Neural cell (in vitro differentiated cells): ENCODE results near the gene GOSR1. TPM values are rescaled to one million over a fixed set of nuclear protein-coding genes. Genes with fewer than 3 reads are reported as not detected.

Experiments used
- H2AFZ ChIP-seq: fragments of 200-600, 300-800 bp; sonication (generic), shearing (Covaris generic); 2 replicates; pipeline ENCODE4 v1.6.0; 2014; ENCODE audit warnings: low read depth, mild to moderate bottlenecking, antibody characterized with exemption, low read length, moderate library complexity
- H3F3A ChIP-seq: fragments of 200-600 bp; shearing (Covaris generic); 2 replicates; pipeline ENCODE4 v1.6.1; 2016; ENCODE audit warnings: mild to moderate bottlenecking, moderate library complexity, mixed read lengths, antibody characterized with exemption, low read length; ENCODE audit not compliant: insufficient read depth, poor library complexity, severe bottlenecking
- H3K27ac ChIP-seq: fragments of 200-600, 300-800 bp; sonication (generic), shearing (Covaris generic); 2 replicates; pipeline ENCODE4 v1.5.1; 2014; ENCODE audit warnings: mild to moderate bottlenecking, low read length, moderate library complexity
- H3K27me3 ChIP-seq: fragments of 300-800, 200-600 bp; sonication (generic), shearing (Covaris generic); 2 replicates; pipeline ENCODE4 v1.6.0; 2014; ENCODE audit warnings: mild to moderate bottlenecking, low read depth, low read length, moderate library complexity; ENCODE audit not compliant: insufficient read depth
- H3K36me3 ChIP-seq: fragments of 300-800, 200-600 bp; sonication (generic), shearing (Covaris generic); 2 replicates; pipeline ENCODE4 v1.5.1; 2014; ENCODE audit warnings: mild to moderate bottlenecking, antibody characterized with exemption, low read length, moderate library complexity; ENCODE audit not compliant: insufficient read depth
- H3K4me2 ChIP-seq: fragments of 300-800, 200-600 bp; sonication (generic), shearing (Covaris generic); 2 replicates; pipeline ENCODE4 v1.6.0; 2014; ENCODE audit warnings: mild to moderate bottlenecking, low read length
- H3K4me3 ChIP-seq: fragments of 300-800, 200-600 bp; sonication (generic), shearing (Covaris generic); 2 replicates; pipeline ENCODE4 v1.5.1; 2014; ENCODE audit warnings: mild to moderate bottlenecking, low read length, moderate library complexity
- H3K79me2 ChIP-seq: fragments of 200-600 bp; shearing (Covaris generic); replicated peaks from 2 replicates; pipeline ENCODE4 v1.6.0; 2014; ENCODE audit warnings: mild to moderate bottlenecking, low read length, moderate library complexity; ENCODE audit not compliant: insufficient read depth
- H3K9ac ChIP-seq: fragments of 300-800, 200-600 bp; sonication (generic), shearing (Covaris generic); 2 replicates; pipeline ENCODE4 v1.6.1; 2016; ENCODE audit warnings: mild to moderate bottlenecking, low read length, mixed read lengths
- H3K9me2 ChIP-seq: fragments of 200-600 bp; shearing (Covaris generic); 2 replicates; pipeline ENCODE4 v1.6.1; 2016; ENCODE audit warnings: mild to moderate bottlenecking, low read length, mixed read lengths; ENCODE audit not compliant: insufficient read depth
- H3K9me3 ChIP-seq: fragments of 200-600, 300-800 bp; sonication (generic), shearing (Covaris generic); 2 replicates; pipeline ENCODE4 v1.6.1; 2016; ENCODE audit warnings: mild to moderate bottlenecking, mixed run types, low read length, moderate library complexity, mixed read lengths
- H4K20me1 ChIP-seq: fragments of 200-600 bp; shearing (Covaris generic); 2 replicates; pipeline ENCODE4 v1.6.1; 2016; ENCODE audit warnings: mild to moderate bottlenecking, mixed run types; ENCODE audit not compliant: insufficient read depth
- EP300 ChIP-seq: fragments of 450-650 bp; conservative IDR thresholded peaks from 2 replicates; pipeline ENCODE4 v1.6.1; 2014; ENCODE audit warnings: antibody characterized with exemption, mild to moderate bottlenecking, moderate library complexity; ENCODE audit not compliant: poor library complexity, severe bottlenecking
- EZH2 ChIP-seq: fragments of 200-600, 300-800 bp; shearing (Covaris generic), sonication (generic); IDR thresholded peaks from 2 replicates; pipeline ENCODE4 v1.6.1; 2014; ENCODE audit warnings: antibody characterized with exemption, low read length, borderline replicate concordance, mild to moderate bottlenecking; ENCODE audit not compliant: insufficient read depth, poor library complexity, severe bottlenecking
- MXI1 ChIP-seq: fragments of 450-650 bp; conservative IDR thresholded peaks from 2 replicates; pipeline ENCODE4 v1.6.1; 2014; ENCODE audit warnings: antibody characterized with exemption, mild to moderate bottlenecking; ENCODE audit not compliant: poor library complexity, severe bottlenecking
- POLR2AphosphoS5 ChIP-seq: IDR thresholded peaks from 2 replicates; pipeline ENCODE4 v1.6.1; 2012
- RAD21 ChIP-seq: fragments of 450-650 bp; conservative IDR thresholded peaks from 2 replicates; pipeline ENCODE4 v1.6.1; 2014; ENCODE audit warnings: antibody characterized with exemption, mild to moderate bottlenecking, moderate library complexity
- SMC3 ChIP-seq: fragments of 450-650 bp; conservative IDR thresholded peaks from 2 replicates; pipeline ENCODE4 v1.6.1; 2014; ENCODE audit warnings: antibody characterized with exemption, mild to moderate bottlenecking, moderate library complexity; ENCODE audit not compliant: poor library complexity
- TAF1 ChIP-seq: IDR thresholded peaks from 2 replicates; pipeline ENCODE4 v1.6.1; 2012; ENCODE audit warnings: low read depth
- polyA plus RNA-seq: library from polyadenylated mRNA; depleted of rRNA; stranded (reverse); fragments of >200 nt; gene quantifications from 2 replicates; pipeline ENCODE4 v1.2.3, GENCODE V29; 2014
- TF ChIP-seq, protein P1 (sequence below): IDR thresholded peaks from 2 replicates; pipeline ENCODE4 v1.6.1; 2012; ENCODE audit warnings: borderline replicate concordance
- TF ChIP-seq, protein P2 (sequence below): fragments of 450-650 bp; IDR thresholded peaks from 2 replicates; pipeline ENCODE4 v1.5.1; 2014; ENCODE audit warnings: antibody characterized with exemption, mild to moderate bottlenecking, moderate library complexity; ENCODE audit not compliant: poor library complexity, severe bottlenecking

GOSR1 gene
- polyA plus RNA-seq, 1 donor from 2014 or later, result 20.1 TPM

DNA sequence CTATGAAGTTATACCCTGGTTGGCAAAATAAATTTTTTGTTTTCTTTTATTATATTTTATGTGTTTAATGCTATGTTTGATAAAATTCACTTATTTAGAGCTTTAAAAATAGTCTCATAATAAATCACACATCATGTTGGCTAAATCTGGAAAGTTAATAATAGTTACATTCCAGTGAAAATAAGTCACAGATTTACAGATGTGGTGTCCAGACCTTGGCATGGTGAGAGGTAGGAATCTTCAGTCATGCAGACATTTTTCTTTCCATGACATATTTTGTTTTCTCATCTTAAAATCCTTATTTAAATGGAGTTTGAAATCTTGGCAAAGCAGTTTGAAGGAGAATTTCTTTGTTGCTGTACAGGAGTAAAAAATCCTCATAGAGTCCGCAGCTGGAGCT is 48.1 kb upstream of the GOSR1 start:
- Histone ChIP-seq H3K4me2 (no peak overlapping the region), H3K9me3 (no peaks in the 10 kb centered on the region), H4K20me1 (no peaks in the 10 kb centered on the region)

DNA sequence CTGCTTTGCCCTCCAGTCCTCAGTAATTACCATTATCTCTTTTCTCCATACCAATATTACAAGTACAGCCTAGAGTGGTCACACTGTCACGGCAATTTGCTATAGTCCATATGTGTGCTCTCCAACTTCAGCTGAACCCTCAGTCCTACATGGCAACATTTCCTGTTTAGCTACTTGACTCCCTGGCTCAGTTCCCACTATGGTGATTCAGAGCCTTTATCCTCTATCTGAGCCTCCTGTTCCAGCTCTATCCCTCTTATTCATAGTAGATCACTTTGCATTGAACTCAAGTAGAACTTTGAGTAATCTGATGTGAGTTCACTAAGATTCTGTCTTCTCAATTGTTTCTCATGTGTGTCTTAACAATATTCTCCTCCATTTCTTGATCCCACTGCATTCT is 43.7 kb upstream of the GOSR1 start:
- peaks cover 14% of the 10 kb centered on the region for H3K36me3 ChIP-seq
- H4K20me1 ChIP-seq, result no peaks in the 10 kb centered on the region
- H3K4me2 ChIP-seq, result no peak overlapping the region
- H3K9me2 ChIP-seq, result no peaks in the 10 kb centered on the region
- H3K9me3 ChIP-seq, result no peaks in the 10 kb centered on the region
- H3K27me3 ChIP-seq, result no peaks in the 10 kb centered on the region
- TF ChIP-seq TAF1, result no peak
- TF ChIP-seq, protein P1, sequence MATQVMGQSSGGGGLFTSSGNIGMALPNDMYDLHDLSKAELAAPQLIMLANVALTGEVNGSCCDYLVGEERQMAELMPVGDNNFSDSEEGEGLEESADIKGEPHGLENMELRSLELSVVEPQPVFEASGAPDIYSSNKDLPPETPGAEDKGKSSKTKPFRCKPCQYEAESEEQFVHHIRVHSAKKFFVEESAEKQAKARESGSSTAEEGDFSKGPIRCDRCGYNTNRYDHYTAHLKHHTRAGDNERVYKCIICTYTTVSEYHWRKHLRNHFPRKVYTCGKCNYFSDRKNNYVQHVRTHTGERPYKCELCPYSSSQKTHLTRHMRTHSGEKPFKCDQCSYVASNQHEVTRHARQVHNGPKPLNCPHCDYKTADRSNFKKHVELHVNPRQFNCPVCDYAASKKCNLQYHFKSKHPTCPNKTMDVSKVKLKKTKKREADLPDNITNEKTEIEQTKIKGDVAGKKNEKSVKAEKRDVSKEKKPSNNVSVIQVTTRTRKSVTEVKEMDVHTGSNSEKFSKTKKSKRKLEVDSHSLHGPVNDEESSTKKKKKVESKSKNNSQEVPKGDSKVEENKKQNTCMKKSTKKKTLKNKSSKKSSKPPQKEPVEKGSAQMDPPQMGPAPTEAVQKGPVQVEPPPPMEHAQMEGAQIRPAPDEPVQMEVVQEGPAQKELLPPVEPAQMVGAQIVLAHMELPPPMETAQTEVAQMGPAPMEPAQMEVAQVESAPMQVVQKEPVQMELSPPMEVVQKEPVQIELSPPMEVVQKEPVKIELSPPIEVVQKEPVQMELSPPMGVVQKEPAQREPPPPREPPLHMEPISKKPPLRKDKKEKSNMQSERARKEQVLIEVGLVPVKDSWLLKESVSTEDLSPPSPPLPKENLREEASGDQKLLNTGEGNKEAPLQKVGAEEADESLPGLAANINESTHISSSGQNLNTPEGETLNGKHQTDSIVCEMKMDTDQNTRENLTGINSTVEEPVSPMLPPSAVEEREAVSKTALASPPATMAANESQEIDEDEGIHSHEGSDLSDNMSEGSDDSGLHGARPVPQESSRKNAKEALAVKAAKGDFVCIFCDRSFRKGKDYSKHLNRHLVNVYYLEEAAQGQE, result no peak
- TF ChIP-seq, protein P2, sequence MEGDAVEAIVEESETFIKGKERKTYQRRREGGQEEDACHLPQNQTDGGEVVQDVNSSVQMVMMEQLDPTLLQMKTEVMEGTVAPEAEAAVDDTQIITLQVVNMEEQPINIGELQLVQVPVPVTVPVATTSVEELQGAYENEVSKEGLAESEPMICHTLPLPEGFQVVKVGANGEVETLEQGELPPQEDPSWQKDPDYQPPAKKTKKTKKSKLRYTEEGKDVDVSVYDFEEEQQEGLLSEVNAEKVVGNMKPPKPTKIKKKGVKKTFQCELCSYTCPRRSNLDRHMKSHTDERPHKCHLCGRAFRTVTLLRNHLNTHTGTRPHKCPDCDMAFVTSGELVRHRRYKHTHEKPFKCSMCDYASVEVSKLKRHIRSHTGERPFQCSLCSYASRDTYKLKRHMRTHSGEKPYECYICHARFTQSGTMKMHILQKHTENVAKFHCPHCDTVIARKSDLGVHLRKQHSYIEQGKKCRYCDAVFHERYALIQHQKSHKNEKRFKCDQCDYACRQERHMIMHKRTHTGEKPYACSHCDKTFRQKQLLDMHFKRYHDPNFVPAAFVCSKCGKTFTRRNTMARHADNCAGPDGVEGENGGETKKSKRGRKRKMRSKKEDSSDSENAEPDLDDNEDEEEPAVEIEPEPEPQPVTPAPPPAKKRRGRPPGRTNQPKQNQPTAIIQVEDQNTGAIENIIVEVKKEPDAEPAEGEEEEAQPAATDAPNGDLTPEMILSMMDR, result no peak
- no peak for TF ChIP-seq EZH2
- TF ChIP-seq EP300, result no peak
- no peak for TF ChIP-seq SMC3
- TF ChIP-seq MXI1, result no peak
- no peak for TF ChIP-seq RAD21
- no peak for TF ChIP-seq POLR2AphosphoS5
- H3K9ac ChIP-seq, result no peak overlapping the region
- H3K79me2 ChIP-seq, result no peaks in the 10 kb centered on the region
- no peak overlapping the region for H2AFZ ChIP-seq
- no peak overlapping the region for H3K27ac ChIP-seq
- no peaks in the 10 kb centered on the region for H3F3A ChIP-seq
- H3K4me3 ChIP-seq, result no peak overlapping the region

More for the DNA sequence above, 48.1 kb upstream of the GOSR1 start:
- no peak overlapping the region for H3K4me3 ChIP-seq
- no peak overlapping the region for H3K27ac ChIP-seq
- no peak overlapping the region for H3K9ac ChIP-seq
- H3K79me2 ChIP-seq, result no peaks in the 10 kb centered on the region
- H3F3A ChIP-seq, result no peaks in the 10 kb centered on the region
- no peaks in the 10 kb centered on the region for H3K9me2 ChIP-seq
- peaks cover 1% of the 10 kb centered on the region for H3K36me3 ChIP-seq
- no peaks in the 10 kb centered on the region for H3K27me3 ChIP-seq
- H2AFZ ChIP-seq, result no peak overlapping the region
- TF ChIP-seq RAD21 (no peak), SMC3 (no peak), TAF1 (no peak), EZH2 (no peak), POLR2AphosphoS5 (no peak), EP300 (no peak)

DNA sequence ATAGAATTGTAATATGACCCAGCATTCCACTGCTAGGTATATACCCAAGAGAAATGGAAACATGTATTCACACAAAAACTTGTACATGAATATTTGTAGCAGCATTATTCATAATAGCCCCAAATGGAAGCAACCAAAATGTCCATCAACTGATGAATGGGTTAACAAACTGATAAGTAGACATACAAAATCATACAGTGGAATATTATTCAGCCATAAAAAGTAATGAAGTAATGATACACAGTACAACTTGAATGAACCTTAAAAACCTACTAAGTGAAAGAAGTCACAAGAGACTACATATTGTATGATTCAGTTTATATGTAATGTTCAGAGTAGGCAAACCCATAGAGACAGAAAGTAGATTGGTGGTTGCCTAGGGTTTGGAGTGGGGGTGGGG is 40.5 kb upstream of the GOSR1 start:
- Histone ChIP-seq H3K27ac (no peak overlapping the region), H3K9me3 (no peaks in the 10 kb centered on the region), H3K79me2 (no peaks in the 10 kb centered on the region), H4K20me1 (no peaks in the 10 kb centered on the region), H3F3A (no peaks in the 10 kb centered on the region), H3K9me2 (no peaks in the 10 kb centered on the region), H2AFZ (no peak overlapping the region), H3K9ac (no peak overlapping the region), H3K27me3 (no peaks in the 10 kb centered on the region), H3K4me2 (no peak overlapping the region), H3K36me3 (peaks cover 14% of the 10 kb centered on the region), H3K4me3 (no peak overlapping the region)
- TF ChIP-seq TAF1, result no peak
- no peak for TF ChIP-seq POLR2AphosphoS5
- TF ChIP-seq MXI1, result no peak
- TF ChIP-seq SMC3, result no peak
- no peak for TF ChIP-seq RAD21
